Retina (tissue), 1 donor: ENCODE results near the gene CYP2U1.

Experiments used
- DNase-seq: peaks from one replicate; pipeline ENCODE4 v3.0.0-alpha.2; 2016

CYP2U1 gene

DNA sequence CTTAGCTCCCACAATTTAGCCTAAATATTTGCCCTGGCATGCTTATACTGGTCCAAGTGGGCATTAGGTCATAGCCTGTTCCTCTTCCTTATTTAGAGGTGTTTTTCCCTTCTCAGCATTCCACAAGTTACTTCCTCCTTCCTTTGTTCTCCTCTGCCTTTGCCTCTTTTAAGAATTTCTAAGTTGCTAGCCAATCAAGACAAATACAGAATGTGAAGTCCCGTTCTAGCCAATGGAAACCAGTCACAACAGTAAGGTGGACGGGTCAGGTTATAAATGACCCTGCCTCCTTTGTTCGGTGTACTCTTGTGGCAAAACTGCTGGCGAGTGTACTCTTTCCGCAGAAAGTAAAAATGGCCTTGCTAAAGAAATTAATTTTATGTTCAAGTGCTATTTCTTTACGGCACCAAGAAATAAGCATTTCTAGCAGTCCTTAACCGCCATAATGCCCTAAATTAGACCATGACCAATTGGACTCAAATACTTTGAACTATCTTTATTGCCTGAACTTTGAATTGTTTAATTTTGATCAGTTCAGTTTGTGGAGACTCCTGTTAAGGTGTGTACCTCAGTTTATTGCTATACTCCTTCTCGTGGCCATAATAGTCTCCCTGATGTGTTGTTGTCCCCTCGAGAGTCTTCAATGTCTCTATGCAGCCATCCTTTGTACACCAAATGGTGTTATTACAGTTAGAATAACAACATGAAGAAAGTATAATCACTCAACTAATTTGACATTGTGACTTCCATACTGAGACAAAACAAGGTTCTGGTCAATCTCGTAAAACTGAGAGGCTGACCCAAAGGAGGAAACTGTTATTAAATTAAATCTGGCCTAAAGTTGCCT lies 56.8 kb downstream of the CYP2U1 start:
- DNase-seq, result no peak

DNA sequence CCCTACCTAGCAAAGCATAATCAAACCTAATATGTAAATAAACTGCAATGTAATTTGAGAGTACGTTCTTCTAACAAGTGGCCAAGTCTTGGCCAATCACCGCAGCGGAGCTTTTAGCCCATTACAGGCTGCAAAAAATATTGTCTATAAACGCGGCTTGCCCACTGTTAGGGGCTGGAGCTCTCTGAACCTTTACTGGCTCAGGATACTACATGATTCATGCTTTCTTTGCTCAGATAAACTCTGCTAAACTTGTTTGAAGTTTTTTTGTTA lies 57.4 kb downstream of the CYP2U1 start:
- DNase-seq, result no peak

- no peak for DNase-seq
Measured at GRCh38 chr4:107989162-107989536, 57.8 kb downstream of the CYP2U1 start.

DNA sequence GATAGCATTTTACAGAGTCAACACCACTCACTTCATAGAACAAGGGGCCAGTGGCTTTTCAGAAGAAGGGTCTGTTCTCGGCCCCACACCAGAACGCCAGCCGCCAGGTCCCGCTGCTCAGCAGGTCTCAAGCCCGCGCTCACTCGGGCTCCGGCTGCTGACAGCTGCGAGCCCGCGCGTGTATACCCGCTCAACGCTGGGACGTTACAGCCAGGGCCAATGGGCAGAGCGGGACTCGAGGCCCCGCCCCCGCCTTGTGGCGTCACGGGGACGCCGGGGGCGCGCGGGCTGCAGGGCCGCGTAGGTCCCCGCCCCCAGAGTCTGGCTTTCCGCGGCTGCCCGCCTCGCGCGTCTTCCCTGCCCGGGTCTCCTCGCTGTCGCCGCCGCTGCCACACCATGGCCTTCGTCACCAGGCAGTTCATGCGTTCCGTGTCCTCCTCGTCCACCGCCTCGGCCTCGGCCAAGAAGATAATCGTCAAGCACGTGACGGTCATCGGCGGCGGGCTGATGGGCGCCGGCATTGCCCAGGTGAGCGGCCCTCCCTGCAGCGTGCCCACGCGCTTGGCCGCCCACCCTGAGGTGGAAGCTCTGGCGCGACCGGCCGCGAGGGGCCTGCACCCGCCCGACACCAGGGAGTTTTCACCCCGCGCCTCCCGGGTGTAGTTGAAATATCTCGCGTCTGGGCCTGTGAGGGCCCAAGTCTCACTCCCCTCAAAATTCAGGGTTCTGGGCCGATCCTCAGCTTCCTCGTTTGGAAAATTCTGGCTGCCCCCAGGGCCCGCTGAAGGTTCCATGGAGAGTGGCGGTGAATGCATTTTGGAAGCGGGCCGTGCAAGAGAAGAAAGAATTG lies 58.4 kb downstream of the CYP2U1 start, which contains the start of gene HADH:
Gene HADH (plus strand): TSS at position 353 of the 850 bp plus-strand sequence. CDS start 44 bp downstream, at position 397.
- DNase-seq, result peak; percentile 97

- no peak for DNase-seq
Measured at GRCh38 chr4:107991945-107992630, 60.7 kb downstream of the CYP2U1 start.

GRCh38 chr4:107993969-107994368 lies 62.6 kb downstream of the CYP2U1 start:
- no peak for DNase-seq

DNA sequence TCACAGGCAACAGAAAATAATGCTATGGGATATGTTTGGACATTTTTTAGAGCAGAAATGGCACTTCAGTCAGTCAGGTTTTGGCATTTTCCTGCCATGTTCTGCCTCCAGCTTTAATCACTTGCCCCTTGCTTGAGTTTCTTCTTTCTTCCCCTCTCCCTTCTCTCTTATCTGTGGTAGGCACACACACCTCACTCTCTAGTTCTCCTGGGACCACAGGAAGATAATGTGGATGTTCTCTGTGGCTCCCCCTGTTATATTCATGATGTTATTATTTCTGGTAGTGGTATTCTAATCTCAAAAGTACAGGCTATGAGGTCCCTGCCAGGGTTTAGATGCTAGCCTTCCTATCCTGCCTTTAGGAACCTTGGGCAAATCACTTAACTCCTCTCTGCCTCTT lies 63.5 kb downstream of the CYP2U1 start:
- no peak for DNase-seq

- no peak for DNase-seq
Measured at GRCh38 chr4:107996949-107997788, 65.8 kb downstream of the CYP2U1 start.

GRCh38 chr4:107997794-107998193 lies 66.4 kb downstream of the CYP2U1 start:
- no peak for DNase-seq

GRCh38 chr4:107999932-108000539 lies 68.7 kb downstream of the CYP2U1 start:
- no peak for DNase-seq

DNA sequence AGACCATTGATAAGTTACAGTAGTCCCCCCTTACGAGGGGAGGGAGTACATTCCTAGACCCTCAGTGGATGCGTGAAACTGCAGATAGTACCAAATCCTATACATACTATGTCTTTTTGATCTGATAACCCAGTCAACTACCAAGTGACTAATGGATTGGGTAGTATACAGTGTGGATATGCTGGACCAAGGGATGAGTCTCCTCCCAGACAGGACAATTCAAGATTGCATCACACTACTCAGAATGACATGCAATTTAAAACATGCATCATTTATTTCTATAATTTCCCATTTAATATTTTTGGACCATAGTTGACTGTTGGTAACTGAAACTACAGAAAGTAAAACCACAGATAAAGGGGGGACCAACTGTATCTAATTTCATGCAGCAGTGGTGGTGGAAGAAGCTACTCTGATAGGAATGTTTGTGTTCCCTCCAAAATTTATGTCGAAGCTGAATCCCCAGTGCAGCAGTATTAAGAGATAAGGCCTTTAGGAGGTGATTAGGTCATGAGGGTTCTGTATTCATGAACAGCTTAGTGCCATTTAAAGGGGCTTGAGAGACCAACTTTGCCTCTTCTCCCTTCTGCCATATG lies 70.3 kb downstream of the CYP2U1 start:
- no peak for DNase-seq
